ENCODE data around the gene ARMC9.

DNA sequence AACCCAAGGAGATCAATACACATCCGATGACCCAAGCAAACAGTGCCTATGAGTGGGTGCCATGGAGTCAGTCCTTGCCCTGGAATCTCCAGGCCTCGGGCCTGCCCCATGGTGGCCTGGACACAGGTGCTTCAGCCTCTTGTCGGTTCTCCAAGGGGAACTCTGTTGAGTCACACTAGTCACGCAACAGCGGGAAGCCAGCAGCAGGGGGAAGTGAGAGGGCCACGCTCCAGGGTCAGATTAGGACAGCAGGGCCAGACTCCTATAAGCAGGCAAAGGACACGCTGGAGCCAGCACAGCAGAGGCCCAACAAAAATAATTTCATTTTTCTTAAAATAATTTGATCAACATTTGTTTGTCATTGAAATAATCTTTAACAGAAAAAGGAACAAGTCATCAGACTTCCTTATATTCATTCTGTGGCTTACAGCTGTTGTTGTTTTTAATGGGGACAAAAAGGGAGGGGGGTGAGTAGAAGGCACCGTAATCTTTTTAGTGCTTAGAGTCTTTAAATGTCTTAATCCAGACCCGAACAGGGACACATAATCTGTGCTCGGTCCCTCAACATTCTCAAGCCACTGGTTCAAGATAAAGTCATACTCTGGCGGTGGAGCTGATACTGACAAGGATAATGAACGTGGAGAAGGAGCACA, 16.4 kb upstream of the ARMC9 start:
- no peak for TF ChIP-seq POLR2A (IDR thresholded peaks at IDR 0.05)
- TF ChIP-seq, protein P1, sequence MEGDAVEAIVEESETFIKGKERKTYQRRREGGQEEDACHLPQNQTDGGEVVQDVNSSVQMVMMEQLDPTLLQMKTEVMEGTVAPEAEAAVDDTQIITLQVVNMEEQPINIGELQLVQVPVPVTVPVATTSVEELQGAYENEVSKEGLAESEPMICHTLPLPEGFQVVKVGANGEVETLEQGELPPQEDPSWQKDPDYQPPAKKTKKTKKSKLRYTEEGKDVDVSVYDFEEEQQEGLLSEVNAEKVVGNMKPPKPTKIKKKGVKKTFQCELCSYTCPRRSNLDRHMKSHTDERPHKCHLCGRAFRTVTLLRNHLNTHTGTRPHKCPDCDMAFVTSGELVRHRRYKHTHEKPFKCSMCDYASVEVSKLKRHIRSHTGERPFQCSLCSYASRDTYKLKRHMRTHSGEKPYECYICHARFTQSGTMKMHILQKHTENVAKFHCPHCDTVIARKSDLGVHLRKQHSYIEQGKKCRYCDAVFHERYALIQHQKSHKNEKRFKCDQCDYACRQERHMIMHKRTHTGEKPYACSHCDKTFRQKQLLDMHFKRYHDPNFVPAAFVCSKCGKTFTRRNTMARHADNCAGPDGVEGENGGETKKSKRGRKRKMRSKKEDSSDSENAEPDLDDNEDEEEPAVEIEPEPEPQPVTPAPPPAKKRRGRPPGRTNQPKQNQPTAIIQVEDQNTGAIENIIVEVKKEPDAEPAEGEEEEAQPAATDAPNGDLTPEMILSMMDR (IDR thresholded peaks at IDR 0.05): no peak
- TF ChIP-seq EP300 (IDR thresholded peaks at IDR 0.05; ENCODE audit: low read depth): no peak
- no peak for TF ChIP-seq POLR2AphosphoS5 (IDR thresholded peaks at IDR 0.05)
